Measurements from ENCODE around the gene LIME1. TPM values are rescaled to one million over a fixed set of nuclear protein-coding genes. Genes with fewer than 3 reads are reported as not detected.
"Not testable (repeated sequence)": the region's sequence is repeated elsewhere in the genome, so short reads cannot be mapped to it uniquely, and the experiment has no call there.

Gene LIME1
- total and polyA plus RNA-seq, 9 of the 15 experiments (the other 6 are each of a cell fraction or from before 2014, with no cell fraction given), result 0.11 to 17.1 (median 2.8) TPM; not detected in 2

- Histone ChIP-seq H3K79me2 (ENCODE audit: control insufficient read depth, insufficient read depth, low read length) (peaks cover 26% of the 10 kb centered on the region), H3K9me3 (replicated peaks; ENCODE audit: control insufficient read depth, insufficient read depth, low read depth, low read length) (peaks cover 10% of the 10 kb centered on the region; the same call in 1 of the 2 replicates), H3K36me3 (ENCODE audit: control insufficient read depth, insufficient read depth, low read length) (peaks cover 36% of the 10 kb centered on the region)
- in situ Hi-C loops (cut with MboI); H3K9me1 ChIP-seq (ENCODE audit: control insufficient read depth, insufficient read depth, low read length); ATAC-seq; H3K4me2 ChIP-seq (ENCODE audit: insufficient read depth, low read length); BruUV-seq (replicated peaks); FAIRE-seq; intact Hi-C loops (cut with micrococcal nuclease); H4K20me1 ChIP-seq (replicated peaks; ENCODE audit: control insufficient read depth, insufficient read depth, low read length); H2AFZ ChIP-seq (ENCODE audit: low read depth, low read length); H3K27me3 ChIP-seq (ENCODE audit: control insufficient read depth in 2 of 2, insufficient read depth in 2 of 2, low read length in 2 of 2); DNase-seq (ENCODE audit: extremely low read depth in 1 of 4, low spot score in 3 of 4); H3K9ac ChIP-seq (ENCODE audit: insufficient read depth in 1 of 2, low read depth in 2 of 2, low read length in 2 of 2); H3K4me1 ChIP-seq (replicated peaks in 1 of 2; ENCODE audit: control insufficient read depth in 2 of 2, insufficient read depth in 2 of 2, low read length in 2 of 2); H3K4me3 ChIP-seq; H3K27ac ChIP-seq (ENCODE audit: extremely low read depth, low read depth, low read length); CTCF ChIA-PET (ENCODE audit: low intra/inter-chr PET ratio): not testable (repeated sequence)
- 89% methylated on average over 2 of the region's 2 CpGs for WGBS (ENCODE audit: insufficient coverage, low coverage, missing lambda C conversion rate)
- TF ChIP-seq ZNF263 (CRISPR knock-in tag; IDR thresholded peaks at IDR 0.05; ENCODE audit: borderline replicate concordance), result peak; percentile 66; the same call in 1 of the 2 replicates
- POLR2A ChIA-PET, result interaction anchor here (0.7 to 1.4 kb wide), 3 partner anchors 15 to 787 kb away, joined by 3 to 5 read pairs (median 5); partner anchors contain the start of genes ARFRP1 and ZGPAT
These were observed 13.4 kb upstream of the LIME1 start for GRCh38 chr20:63722967-63723622.

- H3K4me3 ChIP-seq; BruUV-seq (replicated peaks); intact Hi-C loops (cut with micrococcal nuclease); in situ Hi-C loops (cut with MboI); FAIRE-seq; H3K9me3 ChIP-seq (replicated peaks; ENCODE audit: control insufficient read depth, insufficient read depth, low read depth, low read length); H3K9ac ChIP-seq (ENCODE audit: insufficient read depth in 1 of 2, low read depth in 2 of 2, low read length in 2 of 2); H3K27ac ChIP-seq (ENCODE audit: extremely low read depth, low read depth, low read length); H4K20me1 ChIP-seq (replicated peaks; ENCODE audit: control insufficient read depth, insufficient read depth, low read length); H2AFZ ChIP-seq (ENCODE audit: low read depth, low read length); H3K4me2 ChIP-seq (ENCODE audit: insufficient read depth, low read length); H3K9me1 ChIP-seq (ENCODE audit: control insufficient read depth, insufficient read depth, low read length); POLR2A ChIA-PET; ATAC-seq; CTCF ChIA-PET (ENCODE audit: low intra/inter-chr PET ratio); H3K27me3 ChIP-seq (ENCODE audit: control insufficient read depth in 2 of 2, insufficient read depth in 2 of 2, low read length in 2 of 2): not testable (repeated sequence)
- DNase-seq (ENCODE audit: extremely low read depth in 1 of 4, low spot score in 3 of 4), result peak in 1 of 4 experiments; percentile 2
- peaks cover 33% of the 10 kb centered on the region for H3K79me2 ChIP-seq (ENCODE audit: control insufficient read depth, insufficient read depth, low read length)
- peaks cover 62% of the 10 kb centered on the region; the same call in 2 of the 3 replicates for H3K36me3 ChIP-seq (ENCODE audit: control insufficient read depth, insufficient read depth, low read length)
- 97% methylated on average over 16 of the region's 18 CpGs for WGBS (ENCODE audit: insufficient coverage, low coverage, missing lambda C conversion rate)
- peaks cover 5 to 28% of the 10 kb centered on the region in 2 experiments; a peak in 4 of 5 replicates for H3K4me1 ChIP-seq (replicated peaks in 1 of 2; ENCODE audit: control insufficient read depth in 2 of 2, insufficient read depth in 2 of 2, low read length in 2 of 2)
These were observed 6.2 kb upstream of the LIME1 start for GRCh38 chr20:63730189-63730733.
